ENCODE data around the gene ZC3HAV1L.
"Not testable (repeated sequence)": the region's sequence is repeated elsewhere in the genome, so short reads cannot be mapped to it uniquely, and the experiment has no call there.

ZC3HAV1L gene

DNA sequence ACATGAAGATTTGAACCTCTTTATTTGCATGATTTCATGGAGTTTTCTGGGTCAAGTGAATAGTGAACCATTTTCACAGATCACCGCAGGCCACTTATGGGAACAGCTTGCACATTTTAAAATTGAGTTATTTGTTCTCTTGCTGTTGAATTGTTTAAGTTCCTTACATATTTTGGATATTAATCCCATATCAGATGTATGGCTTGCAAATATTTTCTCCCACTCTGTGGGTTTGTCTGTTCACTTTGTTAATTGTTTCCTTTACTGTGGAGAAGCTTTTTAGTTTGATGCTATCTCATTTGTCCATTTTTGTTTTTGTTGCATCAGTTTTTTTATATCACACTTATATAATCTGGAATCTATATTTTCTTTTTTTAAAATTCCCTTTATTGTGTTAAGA, 14.1 kb upstream of the ZC3HAV1L start:
- DNase-seq = no peak

DNA sequence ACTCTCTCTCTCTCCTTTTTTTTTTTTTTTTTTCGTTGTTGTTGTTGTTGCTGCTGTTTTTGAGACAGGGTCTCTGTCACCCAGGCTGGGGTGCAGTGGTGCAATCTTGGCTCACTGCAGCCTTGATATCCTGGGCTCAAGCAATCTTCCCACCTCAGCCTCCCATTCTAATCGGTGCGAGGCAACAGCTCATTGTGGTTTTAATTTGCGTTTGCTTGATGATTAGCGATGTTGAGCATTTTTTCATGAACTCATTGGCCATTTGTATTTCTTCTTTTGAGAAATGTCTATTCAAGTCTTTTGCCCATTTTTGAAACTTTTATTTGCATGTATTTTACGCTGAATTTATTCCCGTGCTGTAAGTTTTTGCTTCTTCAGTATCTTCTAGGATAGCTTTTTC, 13.3 kb upstream of the ZC3HAV1L start:
- DNase-seq = no peak

DNA sequence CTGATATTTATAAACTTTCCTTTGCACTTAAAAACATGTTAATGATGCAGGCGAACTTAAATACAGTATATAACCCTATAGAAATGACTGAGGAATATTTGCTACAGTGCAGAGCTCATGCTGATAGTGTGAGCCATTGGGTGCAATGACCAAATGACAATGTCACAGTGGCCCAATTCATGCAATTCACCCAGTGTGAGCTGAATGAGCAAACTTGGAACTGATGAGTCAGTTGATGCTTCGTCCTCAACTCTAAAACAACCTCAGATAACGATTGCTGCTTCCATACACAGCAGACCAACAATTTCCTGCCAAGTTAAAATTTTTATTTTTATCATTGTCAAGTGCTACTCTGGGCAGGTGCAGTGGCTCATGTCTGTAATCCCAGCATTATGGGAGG, 12.1 kb upstream of the ZC3HAV1L start:
- no peak for DNase-seq

DNA sequence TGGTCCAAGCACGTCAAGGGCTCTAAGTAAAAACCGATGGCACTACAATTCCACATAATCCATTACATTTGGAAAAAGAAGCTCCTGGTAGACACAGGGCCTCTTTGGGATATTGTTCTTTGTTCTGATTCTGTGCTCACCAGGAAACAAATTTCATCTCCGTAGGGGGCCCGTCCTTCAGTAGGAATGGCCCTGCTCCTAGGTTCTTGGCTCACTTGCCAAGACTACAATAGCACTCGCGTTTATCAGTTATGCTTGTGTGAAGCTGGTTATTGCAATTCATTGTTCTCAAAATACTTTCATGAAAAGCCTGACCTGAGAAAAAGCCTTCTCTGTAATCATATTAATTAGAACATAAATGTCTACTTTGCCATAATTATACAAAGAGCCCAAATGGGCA, 10.3 kb upstream of the ZC3HAV1L start:
- DNase-seq = no peak

DNA sequence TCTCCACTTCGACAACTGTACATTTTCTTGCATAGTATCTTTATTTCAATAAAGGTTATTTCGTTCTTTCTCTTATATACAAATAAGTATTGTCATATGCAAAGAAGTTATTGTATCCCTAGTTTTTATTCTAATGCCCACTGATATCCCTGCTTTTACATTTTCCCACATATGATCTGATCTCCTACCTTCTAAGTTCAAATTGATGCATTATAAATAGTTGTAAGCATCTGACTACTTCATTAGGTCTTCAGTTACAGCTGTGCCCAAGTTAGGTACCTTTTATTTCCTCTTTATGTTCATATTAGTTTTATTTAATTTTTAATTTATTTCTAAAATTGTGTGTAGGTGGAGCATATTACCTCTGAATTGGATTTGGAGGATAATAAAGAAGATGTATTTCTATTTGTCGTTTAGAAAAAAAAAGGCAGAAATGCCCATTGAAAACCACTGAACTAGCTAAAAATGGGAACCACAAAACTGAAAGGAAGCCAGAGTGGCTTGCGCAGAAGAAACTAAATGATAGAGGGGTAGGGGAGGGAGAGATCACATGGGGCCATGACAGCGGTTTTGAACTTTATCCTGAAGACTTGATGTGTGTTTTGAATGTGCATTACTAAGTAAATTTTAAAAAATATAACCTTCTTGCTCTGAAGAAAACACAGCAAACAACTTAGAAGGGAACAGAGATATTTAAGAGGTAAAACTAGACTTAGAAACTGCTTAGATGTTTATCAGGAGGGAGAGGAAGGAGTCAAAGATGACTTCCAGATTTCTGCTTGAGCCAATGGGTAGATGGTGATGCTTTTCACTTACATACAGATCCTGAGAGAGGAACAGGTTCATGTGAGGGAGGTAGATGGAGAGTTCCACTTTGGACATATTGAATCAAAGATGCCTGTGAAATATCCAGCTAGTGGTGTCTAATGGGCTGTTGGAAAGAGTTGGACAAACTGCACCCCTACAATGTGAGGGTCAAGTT, 9.3 kb upstream of the ZC3HAV1L start:
- DNase-seq = no peak

DNA sequence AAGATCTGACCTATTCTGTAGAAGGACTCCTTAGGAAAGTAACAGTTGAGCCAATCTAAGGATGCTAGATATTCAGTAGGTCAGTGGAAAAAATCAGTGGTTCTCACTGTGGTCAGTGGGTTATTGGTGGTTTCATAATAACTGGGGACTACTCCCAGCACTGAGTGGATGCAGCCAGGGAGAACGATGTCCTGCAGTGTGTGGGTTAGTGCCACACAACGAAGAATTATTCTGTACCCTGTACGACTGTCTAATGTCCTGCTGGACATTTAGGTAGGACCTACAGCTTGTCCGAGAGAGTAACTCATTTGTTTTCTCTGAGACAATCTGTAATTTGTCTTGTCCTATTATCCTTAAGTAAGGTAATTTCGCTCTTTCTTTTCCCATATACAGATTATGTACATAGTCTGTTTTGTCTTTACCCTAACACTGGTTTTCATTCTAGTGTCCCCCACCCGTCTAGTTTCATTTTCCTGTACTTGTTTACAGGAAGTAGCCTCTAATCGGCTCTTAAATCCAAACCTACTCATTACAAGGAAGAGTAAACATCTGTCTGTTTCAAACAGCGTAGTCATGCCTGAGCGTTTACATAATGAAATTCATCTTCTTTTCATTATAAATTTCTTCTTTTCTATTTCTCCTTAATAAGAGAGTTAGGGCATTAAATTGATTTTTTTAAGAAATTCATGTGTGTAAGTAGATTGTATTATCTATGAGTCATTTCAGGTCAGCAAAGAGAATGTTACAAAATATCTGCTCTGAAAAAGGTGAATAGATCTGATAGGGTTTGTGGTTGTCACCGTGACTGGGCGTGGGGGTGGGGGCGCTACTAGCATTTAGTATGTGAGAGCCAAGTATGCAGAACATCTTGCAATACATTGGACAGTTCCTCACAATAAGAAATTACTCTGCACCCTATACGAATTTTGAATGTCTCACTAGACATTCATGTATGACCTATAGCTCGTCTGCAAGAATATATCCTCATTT, 8.3 kb upstream of the ZC3HAV1L start:
- DNase-seq = no peak

DNA sequence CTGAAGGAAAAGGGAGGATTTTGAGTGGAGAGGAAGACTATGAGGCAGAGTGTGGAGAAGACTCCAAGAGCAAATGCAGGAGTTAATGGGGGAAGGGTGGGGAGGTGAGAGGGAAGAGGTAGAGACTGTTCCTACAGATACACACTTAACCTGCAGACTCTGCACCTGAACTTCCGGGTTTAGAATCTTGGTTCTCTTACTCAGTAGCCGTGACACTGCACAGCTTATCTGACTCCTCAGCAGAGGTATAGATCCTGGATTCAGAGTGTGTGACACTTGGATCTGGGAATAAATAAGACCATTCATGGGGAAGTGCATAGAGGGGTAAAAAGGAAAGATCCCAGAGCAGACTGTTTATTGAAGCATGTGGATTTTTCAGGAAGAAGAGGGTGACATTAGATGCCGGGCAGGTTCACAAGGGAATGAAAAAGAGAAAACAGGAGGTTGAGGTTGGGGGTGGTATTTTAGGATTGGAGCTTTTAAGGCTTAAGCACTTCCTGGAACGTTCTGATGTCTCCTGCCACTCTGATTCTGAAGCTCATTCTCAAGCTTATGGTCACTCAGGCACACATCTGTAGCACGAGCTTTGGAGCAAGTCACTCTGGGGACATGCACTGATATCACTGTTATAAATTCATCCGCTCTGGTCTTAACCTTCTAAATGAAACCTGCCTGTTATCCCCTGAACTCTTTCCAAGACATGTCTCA, 5.7 kb upstream of the ZC3HAV1L start:
- DNase-seq = no peak

DNA sequence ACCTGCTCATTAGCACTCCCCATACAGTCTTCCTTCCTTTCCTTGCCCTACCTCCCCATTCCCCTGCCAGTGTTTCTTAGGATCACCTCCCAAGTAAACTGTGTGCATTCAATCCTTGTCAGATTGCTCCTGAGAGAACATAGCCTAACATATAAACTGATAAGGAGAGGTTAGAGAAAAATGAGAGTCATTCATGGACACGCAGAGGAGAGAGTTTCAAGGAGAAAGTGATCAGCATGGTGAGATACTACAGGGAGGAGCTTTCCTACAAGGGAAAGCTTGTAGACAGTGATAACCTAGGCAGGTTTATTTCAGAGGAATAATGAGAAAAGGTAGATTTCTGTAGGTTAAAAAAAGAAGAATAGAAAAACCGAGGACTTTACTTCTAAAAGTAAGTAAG, 2.8 kb upstream of the ZC3HAV1L start:
- DNase-seq = no peak

DNA sequence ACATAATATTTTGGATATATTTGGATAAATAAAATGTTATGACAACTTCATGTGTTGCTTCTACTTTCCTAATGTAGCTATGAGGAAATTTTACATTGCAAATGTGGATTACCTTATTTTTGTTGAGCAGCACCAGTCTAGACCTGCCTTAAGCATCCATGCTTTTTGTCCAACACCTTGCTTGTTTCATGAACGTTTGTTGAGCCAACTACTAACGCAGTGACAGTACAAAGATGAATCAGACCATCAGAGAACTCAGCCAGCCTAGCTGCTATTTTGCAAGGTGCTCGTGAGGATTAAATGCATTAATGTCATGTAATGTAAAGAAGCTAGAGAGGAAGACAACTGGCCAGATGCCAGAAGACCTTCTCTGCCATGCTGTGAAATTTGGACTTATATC, 1.1 kb upstream of the ZC3HAV1L start:
- no peak for DNase-seq

DNA sequence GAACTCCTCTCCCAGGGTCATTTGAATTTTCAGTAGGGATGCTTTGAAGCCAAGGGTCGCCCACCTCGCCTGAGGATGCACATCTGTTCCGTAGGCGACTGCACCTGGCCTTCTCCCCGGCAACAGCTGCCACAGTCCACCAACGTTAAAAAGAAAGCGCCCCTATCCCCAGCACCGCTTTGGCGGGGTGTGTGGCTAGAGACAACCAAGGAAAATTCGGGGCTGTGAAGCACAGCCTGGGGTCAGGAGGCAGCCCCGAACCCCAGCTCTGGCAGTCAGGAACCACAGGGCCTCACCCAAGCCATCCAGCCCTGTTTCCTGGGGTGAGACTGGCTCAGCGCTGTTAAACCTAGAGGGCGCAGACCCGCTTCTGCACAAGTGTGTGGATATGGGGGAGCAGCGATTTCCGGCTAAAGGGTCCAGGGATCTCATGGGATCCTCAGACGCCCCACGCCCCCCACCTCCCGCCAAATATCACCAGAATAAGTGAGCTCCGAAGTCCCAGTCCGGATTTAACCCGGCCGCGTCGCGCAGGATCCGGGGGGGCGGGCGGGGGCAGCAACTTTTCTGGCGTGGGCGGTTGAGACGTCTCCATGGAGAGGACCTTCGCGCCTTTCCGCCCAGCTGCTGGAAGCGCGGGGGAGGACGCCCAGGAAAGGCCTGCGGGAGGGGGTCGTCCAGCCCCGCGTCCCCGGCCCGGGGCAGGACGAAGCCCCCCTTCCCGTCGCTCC, 822 bp downstream of the ZC3HAV1L start:
- DNase-seq = peak; percentile 50

DNA sequence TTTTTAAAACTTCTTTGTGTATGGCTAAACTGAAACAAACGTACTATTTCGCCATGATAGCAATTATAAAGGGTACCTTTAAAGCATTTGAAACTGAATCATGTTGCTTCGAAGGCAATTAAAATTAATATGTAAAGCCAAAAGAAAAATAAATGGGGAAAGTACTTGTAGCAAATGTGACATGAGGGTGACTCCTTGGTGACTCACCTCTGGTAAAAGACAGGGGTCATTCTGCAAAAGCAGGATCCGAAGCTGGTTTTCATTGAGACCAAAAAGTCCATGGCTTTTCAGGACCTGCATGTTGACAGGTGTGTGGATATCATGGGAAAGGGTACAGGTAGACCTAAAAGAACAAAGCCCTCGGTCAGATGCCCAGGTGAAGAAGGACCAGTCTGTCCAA, 1.5 kb downstream of the ZC3HAV1L start:
- DNase-seq = no peak

DNA sequence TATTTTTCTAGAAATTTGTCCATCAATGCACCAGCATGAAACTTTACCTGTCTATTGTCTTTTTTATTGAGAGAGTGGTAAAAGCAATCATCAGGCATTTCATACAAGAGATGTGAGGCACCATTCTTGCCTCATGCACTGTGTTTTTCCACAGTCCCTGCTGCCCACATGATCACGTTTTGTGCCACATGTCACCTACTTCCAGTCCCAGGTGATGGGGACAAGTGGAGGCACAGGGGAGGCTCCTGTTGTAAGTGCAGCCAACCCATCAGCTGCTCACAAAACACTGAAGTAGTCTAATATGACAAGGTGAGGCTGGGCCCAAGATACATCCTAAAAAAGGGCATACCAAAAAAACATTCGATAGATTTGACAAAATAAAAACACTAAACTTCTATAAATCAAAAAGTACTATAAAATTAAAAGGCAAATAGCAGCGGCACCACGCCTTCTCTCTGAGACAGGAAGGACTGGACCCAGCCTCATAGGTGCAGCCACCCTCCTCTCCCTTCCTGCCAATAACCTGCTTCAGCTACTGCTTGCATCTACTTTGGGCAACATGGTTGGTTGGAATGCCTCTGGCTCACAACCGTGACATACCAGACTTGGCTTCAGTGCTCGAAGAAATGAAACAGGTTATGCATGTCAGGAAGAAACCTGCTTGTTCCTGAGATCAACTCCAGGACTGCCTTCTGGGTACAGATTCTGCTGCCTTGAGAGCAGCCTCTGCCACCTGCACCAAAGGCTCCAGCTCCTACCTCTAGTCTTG, 2.3 kb downstream of the ZC3HAV1L start:
- DNase-seq = no peak

DNA sequence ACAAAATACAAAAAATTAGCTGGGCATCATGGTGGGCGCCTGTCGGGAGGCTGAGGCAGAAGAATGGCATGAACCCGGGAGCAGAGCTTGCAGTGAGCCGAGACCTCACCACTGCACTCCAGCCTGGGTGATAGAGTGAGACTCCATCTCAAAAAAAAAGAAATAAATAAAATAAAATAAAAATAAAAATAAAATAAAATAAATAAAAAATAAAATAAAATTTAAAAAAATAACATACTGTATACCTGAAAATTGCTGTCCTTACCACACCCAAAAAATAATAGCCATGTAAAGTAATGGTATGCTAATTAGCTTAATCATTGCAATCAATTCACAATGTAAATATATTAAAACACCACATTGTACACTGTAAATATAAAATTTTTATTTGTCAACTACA, 3.4 kb downstream of the ZC3HAV1L start:
- no peak for DNase-seq

DNA sequence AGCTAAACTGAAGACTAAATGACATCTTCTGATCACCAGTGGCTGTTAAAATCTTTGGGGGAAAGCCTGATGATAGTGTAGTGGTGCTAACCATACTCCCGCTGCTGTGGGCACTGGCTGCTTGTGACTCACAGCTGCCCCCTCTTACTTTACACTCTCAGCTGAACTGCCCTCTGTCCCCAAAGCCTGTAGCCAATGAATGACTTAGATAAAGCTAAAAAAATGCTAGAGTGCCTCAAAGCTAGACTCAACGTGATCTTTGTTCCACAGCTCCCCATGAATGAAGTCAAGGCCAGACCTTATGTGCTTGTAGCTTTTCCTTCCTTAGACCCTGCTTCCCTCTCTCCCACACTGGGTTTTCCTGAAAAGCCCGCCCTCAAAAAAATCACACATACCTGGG, 6.5 kb downstream of the ZC3HAV1L start:
- DNase-seq = no peak

DNA sequence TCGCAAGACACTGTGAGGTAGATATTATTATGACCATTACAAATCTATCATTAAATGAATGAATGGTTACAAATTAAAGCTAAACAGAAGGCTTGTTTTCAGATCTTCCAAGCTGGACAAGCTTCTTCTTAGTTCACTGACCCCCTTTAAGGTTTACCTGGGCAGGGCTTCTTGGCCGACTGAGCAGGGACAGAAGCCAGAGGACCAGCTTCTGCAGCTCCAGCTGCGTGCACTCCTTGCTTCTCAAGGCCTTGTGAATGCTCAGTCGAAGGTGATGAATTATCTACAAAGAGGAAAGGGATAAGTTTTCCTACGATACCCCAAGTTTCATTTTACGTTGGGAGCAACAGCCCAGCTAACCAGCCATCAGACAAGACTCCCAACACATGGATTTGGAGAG, 9.3 kb downstream of the ZC3HAV1L start:
- DNase-seq = no peak

DNA sequence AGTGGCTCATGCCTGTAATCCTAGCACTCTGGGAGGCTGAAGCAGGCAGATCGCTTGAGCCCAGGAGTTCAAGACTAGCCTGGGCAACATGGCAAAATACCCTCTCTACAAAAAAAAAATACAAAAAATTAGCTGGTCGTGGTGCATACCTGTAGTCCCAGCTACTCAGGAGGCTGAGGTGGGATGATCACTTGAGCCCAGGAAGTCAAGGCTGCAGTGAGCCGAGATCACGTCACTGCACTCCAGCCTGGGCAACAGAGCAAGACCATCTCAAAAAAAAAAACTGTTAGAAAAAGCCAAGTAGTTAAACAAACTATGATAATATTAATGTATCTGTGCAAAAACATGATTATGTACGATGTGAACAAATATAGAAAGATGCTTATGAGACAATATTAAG, 10.0 kb downstream of the ZC3HAV1L start:
- DNase-seq = not testable (repeated sequence)

DNA sequence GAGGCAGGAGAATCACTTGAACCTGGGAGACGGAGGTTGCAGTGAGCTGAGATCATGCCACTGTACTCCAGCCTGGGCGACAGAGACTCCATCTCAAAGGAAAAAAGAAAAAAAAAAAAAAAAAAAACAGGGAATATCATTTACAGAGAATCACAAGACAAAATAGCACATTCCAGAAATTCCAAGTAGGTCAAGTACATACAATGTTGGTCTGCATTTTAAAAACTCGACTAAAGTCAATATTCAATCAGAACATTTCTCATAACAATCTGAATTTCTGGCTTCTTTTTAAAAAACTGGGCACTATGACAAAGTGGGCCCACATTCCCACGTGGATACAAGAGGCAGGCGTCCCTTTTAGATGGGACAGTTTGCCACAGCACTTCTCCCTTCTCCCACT, 12.8 kb downstream of the ZC3HAV1L start:
- no peak for DNase-seq

DNA sequence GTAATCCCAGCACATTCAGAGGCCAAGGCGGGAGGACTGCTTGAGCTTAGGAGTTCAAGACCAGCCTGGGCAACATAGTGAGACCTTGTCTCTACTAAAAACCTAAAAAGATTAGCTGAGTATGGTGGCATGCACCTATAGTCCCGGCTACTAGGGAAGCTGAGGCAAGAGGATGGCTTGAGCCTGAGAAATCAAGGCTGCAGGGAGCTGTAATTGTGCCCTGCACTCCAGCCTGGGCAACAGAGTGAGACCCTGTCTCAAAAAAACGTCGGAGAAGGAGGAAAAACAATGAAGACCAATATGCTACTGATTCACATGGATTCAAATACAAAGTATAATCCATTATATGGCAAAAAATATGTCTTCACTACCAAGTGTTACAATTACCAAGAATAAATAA, 13.6 kb downstream of the ZC3HAV1L start:
- DNase-seq = no peak

DNA sequence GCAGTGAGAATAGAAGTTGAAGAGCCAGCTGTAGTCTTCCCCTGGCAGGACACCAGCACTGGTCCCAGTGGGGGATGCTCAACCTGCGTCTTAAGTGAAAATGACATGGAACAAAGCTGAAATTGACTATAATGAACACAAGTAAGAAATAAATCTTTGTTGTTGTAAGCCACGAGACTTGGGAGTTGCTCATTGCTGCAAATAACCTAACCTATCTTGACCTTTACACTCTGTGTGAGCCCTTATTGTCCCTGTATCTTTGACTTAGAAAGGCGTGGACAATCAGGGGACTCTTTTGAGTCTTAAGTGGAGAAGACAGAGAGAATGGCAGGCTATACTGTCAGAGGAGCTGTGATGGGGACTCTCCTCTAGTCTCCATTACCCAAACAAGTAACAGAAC, 16.9 kb downstream of the ZC3HAV1L start:
- DNase-seq = no peak

DNA sequence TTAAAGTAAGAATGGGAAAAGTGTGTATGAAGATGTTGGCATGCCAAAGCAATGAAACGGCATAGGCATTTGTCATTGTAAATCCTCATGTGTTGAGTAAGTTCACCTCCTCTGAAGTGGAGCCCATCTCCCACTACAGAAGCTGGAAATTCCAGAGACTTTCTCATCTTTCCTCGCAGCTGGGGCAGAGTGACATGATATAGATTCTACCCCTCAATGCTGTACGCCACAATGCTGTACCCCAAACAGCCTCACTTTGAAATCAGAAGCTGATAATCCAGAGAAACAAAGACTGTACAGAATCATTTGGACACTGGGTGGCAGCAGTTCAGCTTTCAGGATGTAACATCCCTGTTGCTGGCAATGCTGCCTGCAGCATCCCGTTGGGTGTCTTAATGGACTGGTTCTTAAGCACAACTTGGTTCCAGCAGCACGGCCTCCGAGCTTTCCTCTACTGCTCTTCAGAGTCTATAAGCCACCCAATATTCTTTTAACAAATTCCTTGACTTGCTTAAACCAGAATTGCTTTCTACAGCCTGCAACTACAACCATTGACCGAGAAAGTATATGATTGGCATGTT, 18.8 kb downstream of the ZC3HAV1L start:
- peak; percentile 64 for DNase-seq

DNA sequence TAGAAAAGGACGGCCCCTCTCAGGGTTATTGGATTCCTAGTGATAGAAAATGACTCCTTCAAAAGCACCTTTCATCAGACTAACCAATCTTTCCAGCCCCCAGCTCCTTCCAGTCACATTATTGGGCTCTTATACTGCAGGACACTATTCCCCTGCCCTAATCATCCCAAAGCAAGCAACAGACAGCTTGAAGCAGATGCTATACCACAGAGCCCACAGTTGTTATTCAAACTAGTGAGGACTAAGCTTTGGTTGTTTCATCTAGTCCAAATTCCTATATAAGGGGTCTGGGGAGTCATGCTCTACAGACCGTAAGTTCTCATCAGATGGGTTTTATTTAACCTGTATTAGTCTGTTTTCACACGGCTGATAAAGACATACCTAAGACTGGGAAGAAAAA, 24.5 kb downstream of the ZC3HAV1L start:
- no peak for DNase-seq

Data from NCI-H2171 treated with DMSO at 0.1 percent for 48 hours (cell line).